ENCODE data around the gene MYEOV.

Gene MYEOV

DNA sequence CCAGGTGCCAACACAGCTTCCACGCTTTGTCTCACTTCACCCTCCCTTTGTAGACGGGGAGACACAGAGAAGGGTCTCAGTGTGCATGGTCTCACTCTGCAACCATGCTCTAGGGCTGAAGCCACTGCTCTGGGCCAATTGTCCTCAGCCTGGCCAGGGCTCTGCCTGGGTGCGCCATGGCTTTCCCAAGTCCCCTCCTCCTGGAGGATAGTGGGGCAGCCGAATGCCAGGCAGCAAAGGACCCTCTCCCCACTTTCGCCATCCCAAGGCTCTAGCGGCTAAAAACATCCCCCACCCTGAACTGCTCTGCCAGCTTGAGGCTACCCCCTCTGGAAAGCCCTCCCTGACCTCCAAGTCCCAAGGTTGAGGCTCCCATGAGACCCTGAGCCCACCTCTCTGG lies 20.4 kb upstream of the MYEOV start:
- DNase-seq (ENCODE audit: low spot score), result no peak
- TF ChIP-seq, protein P1, sequence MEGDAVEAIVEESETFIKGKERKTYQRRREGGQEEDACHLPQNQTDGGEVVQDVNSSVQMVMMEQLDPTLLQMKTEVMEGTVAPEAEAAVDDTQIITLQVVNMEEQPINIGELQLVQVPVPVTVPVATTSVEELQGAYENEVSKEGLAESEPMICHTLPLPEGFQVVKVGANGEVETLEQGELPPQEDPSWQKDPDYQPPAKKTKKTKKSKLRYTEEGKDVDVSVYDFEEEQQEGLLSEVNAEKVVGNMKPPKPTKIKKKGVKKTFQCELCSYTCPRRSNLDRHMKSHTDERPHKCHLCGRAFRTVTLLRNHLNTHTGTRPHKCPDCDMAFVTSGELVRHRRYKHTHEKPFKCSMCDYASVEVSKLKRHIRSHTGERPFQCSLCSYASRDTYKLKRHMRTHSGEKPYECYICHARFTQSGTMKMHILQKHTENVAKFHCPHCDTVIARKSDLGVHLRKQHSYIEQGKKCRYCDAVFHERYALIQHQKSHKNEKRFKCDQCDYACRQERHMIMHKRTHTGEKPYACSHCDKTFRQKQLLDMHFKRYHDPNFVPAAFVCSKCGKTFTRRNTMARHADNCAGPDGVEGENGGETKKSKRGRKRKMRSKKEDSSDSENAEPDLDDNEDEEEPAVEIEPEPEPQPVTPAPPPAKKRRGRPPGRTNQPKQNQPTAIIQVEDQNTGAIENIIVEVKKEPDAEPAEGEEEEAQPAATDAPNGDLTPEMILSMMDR (IDR thresholded peaks at IDR 0.05; ENCODE audit: extremely low read depth, missing control alignments), result no peak

DNA sequence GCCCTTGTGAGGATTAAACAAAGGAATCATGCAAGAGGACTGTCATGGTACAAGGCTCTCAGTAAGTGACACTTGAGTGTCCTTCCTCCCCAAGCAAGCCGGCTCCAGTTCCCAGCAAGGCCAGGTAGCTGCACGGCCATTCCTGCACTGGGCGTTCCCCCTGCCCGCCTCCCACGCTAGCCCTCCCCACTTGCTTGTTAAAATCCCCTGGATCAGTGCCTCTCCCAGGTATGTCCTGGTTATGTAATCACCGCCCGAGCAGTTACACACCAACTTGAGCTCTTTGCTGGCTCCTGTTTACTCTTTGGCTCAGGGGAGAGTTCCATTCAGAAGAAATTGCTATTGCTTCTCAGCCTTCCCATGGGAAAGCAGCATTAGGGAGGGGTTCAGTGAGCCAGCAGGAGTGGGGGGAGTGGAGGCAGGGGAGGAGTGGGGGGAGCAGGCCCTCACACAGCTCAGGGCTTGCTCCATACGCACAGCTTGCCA lies 19.4 kb upstream of the MYEOV start:
- DNase-seq (ENCODE audit: low spot score), result no peak
- TF ChIP-seq, protein P1 (IDR thresholded peaks at IDR 0.05; ENCODE audit: extremely low read depth, missing control alignments), result no peak

DNA sequence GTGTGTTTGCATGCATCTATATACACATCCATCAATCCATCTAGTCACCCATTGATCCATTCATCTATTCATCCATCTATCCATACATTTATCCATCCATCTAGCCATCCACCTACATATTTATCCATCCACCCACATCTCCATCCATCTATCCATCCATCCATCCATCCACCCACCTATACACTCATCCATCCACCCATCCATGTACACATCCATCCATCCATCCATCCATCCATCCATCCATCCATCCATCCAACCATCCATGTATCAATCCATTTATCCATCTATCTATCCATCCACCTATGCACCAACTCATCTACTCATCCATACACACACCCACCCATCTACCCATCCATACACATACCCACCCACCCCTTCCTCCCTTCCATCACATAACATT lies 18.8 kb upstream of the MYEOV start:
- TF ChIP-seq, protein P1 (IDR thresholded peaks at IDR 0.05; ENCODE audit: extremely low read depth, missing control alignments), result no peak
- DNase-seq (ENCODE audit: low spot score), result no peak

DNA sequence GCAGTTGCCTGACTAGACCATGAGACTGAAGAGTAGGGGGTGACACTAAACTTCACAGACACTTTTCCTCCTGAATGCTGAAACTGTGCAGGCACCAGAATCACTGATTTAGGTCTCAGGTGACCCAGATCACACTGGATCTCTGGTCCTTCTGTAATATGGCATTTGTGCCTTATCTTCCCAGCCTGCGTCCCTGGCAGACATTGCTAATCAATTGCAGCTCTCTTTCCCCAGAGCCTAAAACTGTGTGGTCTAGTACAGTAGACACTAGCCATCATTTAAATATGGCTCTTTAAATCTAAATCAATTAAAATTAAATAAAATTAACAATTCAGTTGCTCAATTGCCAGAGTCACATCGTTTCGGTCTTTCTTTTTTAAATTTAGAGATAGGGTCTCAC lies 17.8 kb upstream of the MYEOV start:
- no peak for DNase-seq (ENCODE audit: low spot score)
- TF ChIP-seq, protein P1 (IDR thresholded peaks at IDR 0.05; ENCODE audit: extremely low read depth, missing control alignments), result no peak

DNA sequence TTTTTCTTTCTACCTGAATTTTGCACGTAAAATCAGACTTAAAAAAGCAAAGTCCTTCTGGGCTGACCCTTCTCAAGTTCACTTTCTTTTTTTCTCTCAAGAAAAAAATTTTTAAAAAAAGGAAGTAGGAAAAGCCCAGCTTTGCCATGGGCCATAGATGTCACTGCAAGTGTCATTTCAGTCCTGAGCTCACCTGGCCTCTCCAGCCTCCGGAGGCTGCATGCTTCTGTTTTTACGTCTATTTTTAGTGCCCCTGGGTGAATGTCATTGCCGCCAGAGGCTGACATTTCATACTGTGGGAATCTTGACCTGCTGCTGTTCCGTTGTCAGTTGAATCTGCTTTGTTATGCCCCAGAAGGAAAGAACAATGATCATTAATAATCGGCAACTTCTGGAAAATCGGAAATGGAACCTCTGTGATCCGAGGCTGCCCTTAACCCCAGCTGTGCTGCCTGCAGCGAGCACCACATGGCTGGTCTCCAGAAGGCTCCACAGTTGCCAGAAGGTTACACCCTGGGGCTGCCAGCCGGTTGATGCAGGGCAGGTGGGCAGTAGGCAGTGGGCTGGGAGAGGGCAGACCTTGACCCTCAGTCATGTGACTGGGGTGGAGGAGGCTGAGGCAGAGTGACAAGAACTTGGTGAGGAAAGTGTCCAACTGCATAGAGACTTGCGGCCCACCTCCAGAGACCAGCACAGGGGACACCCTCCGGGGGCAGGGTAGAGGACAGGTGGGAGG lies 16.7 kb upstream of the MYEOV start:
- DNase-seq (ENCODE audit: low spot score), result peak; percentile 84
- TF ChIP-seq, protein P1 (IDR thresholded peaks at IDR 0.05; ENCODE audit: extremely low read depth, missing control alignments), result no peak

DNA sequence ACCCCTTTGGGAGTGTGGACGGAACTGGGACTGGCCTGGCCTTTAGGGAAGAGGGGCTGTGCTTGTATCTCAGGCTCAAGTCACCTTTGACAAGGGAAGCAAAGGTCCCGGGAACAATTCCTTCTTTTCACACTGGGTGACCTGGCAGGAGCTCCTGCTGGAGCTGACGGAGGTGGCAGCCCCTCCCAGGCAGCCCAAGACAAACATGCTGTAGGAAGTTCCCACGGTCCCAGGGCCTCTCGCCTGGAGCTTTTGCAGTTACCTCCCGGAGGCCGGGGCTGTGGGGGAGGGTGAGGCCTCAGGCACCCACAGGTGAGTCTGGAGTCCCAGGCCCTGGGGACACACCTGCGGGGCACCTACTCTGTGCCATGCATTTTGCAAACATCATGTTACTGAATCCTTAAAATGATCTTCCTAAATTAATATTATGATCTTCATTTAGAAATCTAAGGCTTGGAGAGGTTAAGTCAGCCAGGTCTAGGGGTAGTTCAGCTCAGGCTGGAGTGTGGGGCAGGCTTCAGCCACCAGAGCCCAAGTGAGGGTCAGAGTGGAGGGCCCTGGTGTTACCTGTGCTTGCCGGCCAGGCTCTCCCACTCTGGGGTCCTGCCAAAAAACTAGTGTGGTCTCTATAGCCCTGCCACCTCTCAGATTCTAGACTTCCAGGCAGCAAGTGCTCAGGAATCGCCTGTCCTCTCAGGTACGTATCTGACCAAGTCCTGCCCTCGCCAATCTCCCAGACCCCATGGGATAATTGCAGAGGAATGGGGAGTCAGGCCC lies 15.7 kb upstream of the MYEOV start:
- DNase-seq (ENCODE audit: low spot score), result no peak
- TF ChIP-seq, protein P1 (IDR thresholded peaks at IDR 0.05; ENCODE audit: extremely low read depth, missing control alignments), result no peak

DNA sequence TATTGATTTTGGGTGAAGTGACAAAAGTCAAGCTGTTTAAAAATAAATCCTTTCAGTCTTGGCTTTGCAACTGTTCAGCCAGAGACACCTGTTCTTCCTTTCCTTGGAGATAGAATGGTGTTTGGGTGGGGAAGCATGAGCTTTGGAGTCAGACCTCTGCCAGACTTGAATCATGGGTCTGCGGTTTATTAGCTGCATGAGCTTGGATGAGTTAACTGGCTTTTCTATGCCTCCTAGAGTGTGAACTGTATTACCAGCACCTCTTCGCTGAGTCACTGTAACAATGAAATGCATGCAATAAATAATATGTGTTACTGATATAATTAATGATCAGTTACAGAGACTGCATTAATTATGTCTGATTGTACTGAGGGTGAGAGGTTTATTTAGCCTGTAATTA lies 13.5 kb upstream of the MYEOV start:
- TF ChIP-seq, protein P1 (IDR thresholded peaks at IDR 0.05; ENCODE audit: extremely low read depth, missing control alignments), result no peak

More for the DNA sequence above, 13.5 kb upstream of the MYEOV start:
- DNase-seq (ENCODE audit: low spot score), result no peak
